OCI-LY1 (cell line): ENCODE data around the gene CBFA2T2.

Experiments used
- CTCF ChIP-seq: fragments of 200-600 bp; sonication (generic), shearing (Covaris generic); IDR thresholded peaks from 2 replicates; pipeline ENCODE4 v1.5.1; 2017; ENCODE audit warnings: mild to moderate bottlenecking, antibody characterized with exemption, low read length, moderate library complexity, mixed read lengths
- EZH2 ChIP-seq: fragments of 200-600 bp; sonication (generic), shearing (Covaris generic); IDR thresholded peaks from 2 replicates; pipeline ENCODE4 v1.8.0; 2017; ENCODE audit warnings: borderline replicate concordance, mixed run types, mild to moderate bottlenecking, antibody characterized with exemption, low read length, moderate library complexity, mixed read lengths

- TF ChIP-seq EZH2 (no peak), CTCF (no peak)
These were observed 41.4 kb downstream of the CBFA2T2 start for GRCh38 chr20:33531047-33531877.
